Measurements from ENCODE around the gene KLHL29. TPM values are rescaled to one million over a fixed set of nuclear protein-coding genes. Genes with fewer than 3 reads are reported as not detected.
A peak's percentile ranks its signal among the peaks of the same experiment; 100 is the strongest.

Gene KLHL29
- total RNA-seq, 4 donors from 2014 or later, result 39.6 to 52.0 (median 40.4) TPM

DNA sequence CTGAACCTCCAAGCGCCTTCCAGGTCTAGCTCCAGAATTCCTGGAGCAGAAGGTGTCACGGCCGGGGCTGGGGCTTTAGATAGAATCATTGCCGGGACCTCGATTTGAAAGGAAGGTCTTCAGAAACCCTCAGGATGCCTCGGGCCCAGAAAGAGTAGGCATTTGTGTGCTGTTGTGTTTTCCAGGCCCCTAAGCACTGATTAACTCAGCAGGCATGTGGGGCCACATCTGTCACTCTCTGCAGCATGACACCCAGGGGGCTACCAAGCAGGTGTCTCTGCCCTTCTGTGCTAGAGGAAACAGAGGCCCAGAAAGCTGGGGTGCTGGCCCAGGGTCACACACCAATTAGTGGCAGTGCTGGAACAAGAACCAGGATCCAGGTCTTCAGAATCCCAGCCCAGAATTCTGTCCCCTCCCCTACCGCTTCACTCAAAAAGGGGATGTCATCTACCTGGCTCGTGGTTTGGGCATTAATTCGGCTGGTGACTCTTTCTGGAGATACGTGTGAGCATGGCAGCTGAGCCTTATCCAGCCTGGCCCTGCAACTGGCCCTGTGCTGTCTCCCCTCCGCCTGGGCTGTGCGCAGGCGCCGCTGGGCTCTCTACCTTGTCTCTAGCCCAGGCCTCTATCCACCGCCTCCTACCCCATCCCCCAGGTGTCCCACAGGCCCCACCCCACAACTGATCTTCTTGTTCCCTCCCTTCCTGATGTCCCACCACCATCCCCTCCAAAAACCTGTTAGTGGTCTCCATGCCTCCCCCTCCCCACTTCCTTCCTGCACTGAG lies 296.6 kb downstream of the KLHL29 start:
- H3K4me3 ChIP-seq, result no peak overlapping the region
- WGBS, 2 donors, result 89 to 90% methylated on average over 14 to 15 of the region's 15 CpGs
- H3K4me1 ChIP-seq, result peaks cover 0 to 27% (median 0%) of the 10 kb centered on the region in 4 donors
- no peak overlapping the region for H3K27ac ChIP-seq
- no peak for DNase-seq (ENCODE audit: low spot score in 2 of 2)
- peaks cover 0 to 12% (median 0%) of the 10 kb centered on the region in 4 donors for H3K9me3 ChIP-seq
- H3K36me3 ChIP-seq, result peaks cover 0 to 32% (median 0%) of the 10 kb centered on the region in 3 donors
- H3K27me3 ChIP-seq, result no peaks in the 10 kb centered on the region
- TF ChIP-seq POLR2A (IDR thresholded peaks at IDR 0.05) (no peak), EP300 (IDR thresholded peaks at IDR 0.05) (no peak), CTCF (IDR thresholded peaks at IDR 0.05) (no peak)

DNA sequence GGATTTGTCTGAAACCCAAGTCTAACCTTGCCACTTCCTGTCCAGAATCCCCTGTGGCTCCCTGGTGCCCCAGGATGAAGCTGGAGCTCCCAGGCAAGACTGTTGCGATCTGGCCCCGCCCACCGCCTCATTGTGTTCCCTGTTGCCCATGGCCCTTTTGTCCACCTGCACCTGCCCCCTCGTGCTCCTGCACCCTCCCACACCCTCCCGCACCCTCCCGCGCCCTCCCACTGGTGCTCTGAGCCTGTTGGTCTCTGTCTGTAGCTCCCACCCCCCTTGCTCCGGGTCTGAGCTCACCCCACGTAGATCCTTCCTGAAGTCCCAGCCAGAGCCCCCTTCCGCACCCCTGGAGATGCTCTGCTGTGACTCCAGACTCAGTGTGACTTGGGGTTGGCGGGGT lies 297.5 kb downstream of the KLHL29 start:
- H3K27me3 ChIP-seq, result no peaks in the 10 kb centered on the region
- H3K27ac ChIP-seq, result no peak overlapping the region
- 91 to 94% methylated on average over 11 of the region's 11 CpGs for WGBS, 2 donors
- H3K9me3 ChIP-seq, result peaks cover 0 to 12% (median 0%) of the 10 kb centered on the region in 4 donors
- no peak for TF ChIP-seq CTCF (IDR thresholded peaks at IDR 0.05)
- TF ChIP-seq POLR2A (IDR thresholded peaks at IDR 0.05), result no peak
- no peak for TF ChIP-seq EP300 (IDR thresholded peaks at IDR 0.05)
- DNase-seq (ENCODE audit: low spot score in 2 of 2), result no peak
- peaks cover 0 to 37% (median 0%) of the 10 kb centered on the region in 3 donors for H3K36me3 ChIP-seq
- peaks cover 0 to 27% (median 0%) of the 10 kb centered on the region in 4 donors for H3K4me1 ChIP-seq
- no peak overlapping the region for H3K4me3 ChIP-seq

GRCh38 chr2:23683001-23683400 lies 298.0 kb downstream of the KLHL29 start:
- WGBS, 2 donors, result 75 to 87% methylated on average over 7 of the region's 7 CpGs
- Histone ChIP-seq H3K4me3 (no peak overlapping the region), H3K27ac (peak overlapping the region in 1 of 4 donors; percentile 32), H3K9me3 (peaks cover 0 to 11% (median 0%) of the 10 kb centered on the region in 4 donors), H3K36me3 (peaks cover 0 to 41% (median 0%) of the 10 kb centered on the region in 3 donors), H3K4me1 (peaks cover 0 to 27% (median 0%) of the 10 kb centered on the region in 4 donors), H3K27me3 (no peaks in the 10 kb centered on the region)
- no peak for DNase-seq (ENCODE audit: low spot score in 2 of 2)
- TF ChIP-seq CTCF (IDR thresholded peaks at IDR 0.05) (no peak), EP300 (IDR thresholded peaks at IDR 0.05) (no peak)

DNA sequence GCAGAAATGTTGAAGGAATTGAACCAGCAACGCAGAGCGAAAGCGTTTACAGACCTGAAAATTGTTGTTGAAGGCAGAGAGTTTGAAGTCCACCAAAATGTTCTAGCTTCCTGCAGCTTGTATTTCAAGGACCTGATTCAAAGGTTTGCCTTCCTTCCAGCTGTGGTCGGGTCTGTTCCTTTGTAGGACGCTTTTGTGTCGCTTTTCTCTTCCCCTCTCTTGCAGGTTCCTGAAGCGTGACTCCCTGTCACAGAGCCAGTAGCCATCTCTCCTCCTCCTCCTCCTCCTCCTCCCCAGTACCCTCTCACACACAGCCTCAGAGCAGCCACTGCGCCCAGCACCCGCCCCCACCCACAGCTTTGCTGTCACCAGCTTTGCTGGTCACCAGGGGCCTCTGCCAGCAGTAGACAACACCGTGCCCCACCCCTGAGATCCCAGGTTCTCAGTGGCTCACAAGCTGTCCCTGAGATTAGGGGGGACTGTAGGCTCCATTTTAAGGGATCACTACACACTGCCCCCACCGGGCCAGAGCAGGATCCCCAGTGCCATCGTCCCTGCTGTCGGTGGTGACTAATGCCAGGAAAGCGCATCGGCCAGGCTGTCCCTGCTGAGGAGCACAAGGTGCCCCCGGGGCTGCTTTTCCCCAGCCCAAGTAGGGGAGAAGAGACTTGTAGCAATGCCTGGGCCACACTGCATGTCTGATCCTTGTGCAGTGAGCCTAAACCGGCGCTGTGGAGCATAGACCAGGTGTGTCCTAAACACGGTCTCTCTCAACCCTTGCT lies 299.6 kb downstream of the KLHL29 start:
- peaks cover 0 to 53% (median 0%) of the 10 kb centered on the region in 3 donors for H3K36me3 ChIP-seq
- 67 to 69% methylated on average over 19 of the region's 19 CpGs for WGBS, 2 donors
- DNase-seq (ENCODE audit: low spot score in 2 of 2), result no peak
- TF ChIP-seq POLR2A (IDR thresholded peaks at IDR 0.05), result no peak
- TF ChIP-seq CTCF (IDR thresholded peaks at IDR 0.05), result no peak
- no peak for TF ChIP-seq EP300 (IDR thresholded peaks at IDR 0.05)
- H3K4me1 ChIP-seq, result peaks cover 0 to 39% (median 0%) of the 10 kb centered on the region in 4 donors
- no peaks in the 10 kb centered on the region for H3K27me3 ChIP-seq
- peak overlapping the region in 2 of 4 donors; percentile 28 to 59 for H3K27ac ChIP-seq
- no peaks in the 10 kb centered on the region for H3K9me3 ChIP-seq
- H3K4me3 ChIP-seq, result no peak overlapping the region

Data from tibial nerve (tissue), 4 donors.